GM18873 (cell line): ENCODE data around the gene CTNNA3.

ENCODE experiments used
- ATAC-seq: cut with Tn5 transposase; IDR thresholded peaks from one replicate; pipeline ENCODE4 v1.9.1; 2021; ENCODE audit warnings: mild to moderate bottlenecking, moderate library complexity, moderate number of reproducible peaks; ENCODE audit not compliant: unreplicated experiment, low FRiP score

Gene CTNNA3

DNA sequence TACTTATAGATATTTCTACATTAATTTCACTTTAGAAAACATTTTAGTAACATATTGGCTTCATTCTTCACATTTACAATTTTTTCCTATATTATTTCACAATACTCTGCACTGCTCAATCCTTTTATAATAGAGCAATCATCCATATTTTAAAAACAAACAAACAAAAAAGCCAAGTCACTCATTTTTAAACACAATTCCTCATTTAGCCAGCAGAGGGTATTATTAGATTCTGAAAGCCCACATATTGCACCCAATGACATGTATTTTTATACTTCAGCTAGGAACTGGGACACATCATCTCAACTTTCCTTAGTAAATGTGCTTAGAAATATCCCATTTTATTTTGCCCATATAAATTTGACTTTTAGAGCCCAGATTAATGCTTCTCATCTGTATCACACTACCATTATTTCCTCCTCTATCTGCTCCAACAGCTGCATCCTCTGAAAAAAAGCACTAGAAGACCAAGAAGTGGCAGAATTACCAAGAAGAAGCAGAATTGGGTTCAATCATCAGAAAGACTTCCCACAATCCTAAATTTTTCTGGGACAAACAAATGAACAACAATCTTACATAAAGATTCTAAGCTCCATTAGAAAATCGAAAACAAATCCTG, 29.5 kb downstream of the CTNNA3 start:
- ATAC-seq: no peak

- no peak for ATAC-seq
Observed at GRCh38 chr10:67665491-67665890, 30.5 kb downstream of the CTNNA3 start.

GRCh38 chr10:67664942-67665341, 31.1 kb downstream of the CTNNA3 start:
- no peak for ATAC-seq

- no peak for ATAC-seq
Observed at GRCh38 chr10:67663449-67664087, 32.4 kb downstream of the CTNNA3 start.

DNA sequence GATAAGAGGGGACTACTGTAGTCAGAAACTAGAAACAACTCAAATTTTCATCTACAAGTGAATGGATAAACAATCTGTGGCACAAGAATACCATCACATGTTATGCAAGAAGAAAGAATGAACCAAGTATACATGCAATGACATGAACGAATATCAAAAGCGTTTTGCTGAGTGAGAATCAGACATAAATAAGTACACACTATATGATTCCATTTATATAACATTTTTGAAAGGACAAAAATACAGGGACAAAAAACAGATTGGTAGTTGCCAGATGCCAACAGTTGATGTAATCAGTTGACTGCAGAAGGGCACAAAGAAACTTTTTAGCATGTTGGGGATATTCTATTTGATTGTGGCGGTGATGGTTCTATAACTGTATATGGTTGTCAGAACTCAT, 33.6 kb downstream of the CTNNA3 start:
- ATAC-seq: no peak

DNA sequence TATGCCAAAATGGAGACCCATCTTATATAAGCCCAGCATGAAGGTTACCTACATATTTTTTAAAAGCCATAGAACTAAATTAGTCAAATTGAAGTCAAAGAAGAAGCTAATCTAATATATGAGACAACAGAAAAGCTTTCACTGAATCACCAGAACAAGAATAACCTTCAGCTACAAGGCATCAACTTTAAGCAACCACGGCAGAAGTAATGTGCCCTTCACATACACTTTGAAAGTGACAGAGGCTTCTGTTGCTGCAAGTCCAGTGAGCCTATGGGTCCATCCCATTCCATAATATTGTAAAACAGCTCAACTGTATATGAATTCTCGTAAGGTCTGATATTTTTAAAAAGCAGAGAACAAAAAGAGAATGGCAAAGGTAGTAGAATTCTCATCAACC, 36.5 kb downstream of the CTNNA3 start:
- no peak for ATAC-seq

- no peak for ATAC-seq
Observed at GRCh38 chr10:67657775-67658174, 38.2 kb downstream of the CTNNA3 start.

GRCh38 chr10:67650558-67650957, 45.4 kb downstream of the CTNNA3 start:
- no peak for ATAC-seq

GRCh38 chr10:67648613-67649229, 47.3 kb downstream of the CTNNA3 start:
- no peak for ATAC-seq

- ATAC-seq: no peak
Observed at GRCh38 chr10:67630904-67631303, 65.1 kb downstream of the CTNNA3 start.

- no peak for ATAC-seq
Observed at GRCh38 chr10:67629461-67629971, 66.5 kb downstream of the CTNNA3 start.

DNA sequence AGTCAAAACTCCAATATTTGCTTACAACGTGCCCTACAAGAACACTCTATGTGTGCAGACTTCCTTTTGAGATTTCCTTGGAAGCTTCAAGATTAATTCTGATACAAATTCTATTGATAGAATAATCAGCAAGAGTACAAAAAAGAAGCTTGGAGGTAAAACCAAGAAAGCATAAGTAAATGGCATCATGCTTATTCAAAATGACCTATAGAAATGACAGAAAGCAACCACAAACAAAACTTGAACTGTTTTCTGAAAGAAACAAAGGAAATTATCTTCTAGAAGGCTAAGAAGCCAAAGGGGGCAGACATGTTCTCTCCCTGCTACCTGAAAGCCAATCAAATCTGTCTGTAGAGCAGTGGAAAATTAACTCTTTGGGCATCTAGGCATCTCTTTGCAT, 73.0 kb downstream of the CTNNA3 start:
- no peak for ATAC-seq

DNA sequence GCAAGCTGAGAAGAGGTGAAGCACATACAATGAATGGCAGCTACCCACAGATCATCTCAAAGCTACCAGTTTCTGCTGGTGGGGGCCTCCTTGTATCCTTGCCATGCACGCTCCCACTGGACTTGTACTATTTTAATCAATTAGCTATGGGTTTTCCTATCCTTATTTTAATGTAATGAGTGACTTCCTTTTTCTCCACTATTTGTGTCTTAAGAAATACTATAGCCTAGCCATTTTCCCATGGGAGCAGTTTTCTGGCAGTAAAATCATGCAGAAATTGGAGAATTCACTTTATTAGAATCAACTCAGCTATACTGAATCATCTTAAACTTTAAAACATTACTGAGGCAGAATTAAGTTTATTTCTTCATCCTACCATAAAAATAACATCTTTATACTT, 73.5 kb downstream of the CTNNA3 start:
- ATAC-seq: no peak

DNA sequence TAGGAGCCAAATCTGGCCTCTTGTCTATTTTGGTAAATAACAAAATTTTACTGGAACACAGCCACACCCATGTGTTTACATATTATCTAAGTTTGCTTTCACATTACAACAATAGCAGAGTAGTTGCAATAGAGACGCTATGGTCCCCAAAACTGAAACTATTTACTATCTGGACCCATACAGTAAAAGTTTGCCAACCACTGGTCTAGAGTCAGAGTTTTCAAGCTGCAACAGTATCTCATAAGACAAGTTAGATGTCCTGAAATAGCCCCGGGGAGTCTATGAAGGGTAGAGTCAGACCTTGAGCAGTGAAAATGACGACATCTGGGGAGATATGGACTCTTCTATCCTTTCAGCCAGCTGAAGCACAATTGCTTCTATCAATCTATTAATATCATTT, 74.2 kb downstream of the CTNNA3 start:
- ATAC-seq: no peak

- ATAC-seq: no peak
Observed at GRCh38 chr10:67618116-67618515, 77.9 kb downstream of the CTNNA3 start.

DNA sequence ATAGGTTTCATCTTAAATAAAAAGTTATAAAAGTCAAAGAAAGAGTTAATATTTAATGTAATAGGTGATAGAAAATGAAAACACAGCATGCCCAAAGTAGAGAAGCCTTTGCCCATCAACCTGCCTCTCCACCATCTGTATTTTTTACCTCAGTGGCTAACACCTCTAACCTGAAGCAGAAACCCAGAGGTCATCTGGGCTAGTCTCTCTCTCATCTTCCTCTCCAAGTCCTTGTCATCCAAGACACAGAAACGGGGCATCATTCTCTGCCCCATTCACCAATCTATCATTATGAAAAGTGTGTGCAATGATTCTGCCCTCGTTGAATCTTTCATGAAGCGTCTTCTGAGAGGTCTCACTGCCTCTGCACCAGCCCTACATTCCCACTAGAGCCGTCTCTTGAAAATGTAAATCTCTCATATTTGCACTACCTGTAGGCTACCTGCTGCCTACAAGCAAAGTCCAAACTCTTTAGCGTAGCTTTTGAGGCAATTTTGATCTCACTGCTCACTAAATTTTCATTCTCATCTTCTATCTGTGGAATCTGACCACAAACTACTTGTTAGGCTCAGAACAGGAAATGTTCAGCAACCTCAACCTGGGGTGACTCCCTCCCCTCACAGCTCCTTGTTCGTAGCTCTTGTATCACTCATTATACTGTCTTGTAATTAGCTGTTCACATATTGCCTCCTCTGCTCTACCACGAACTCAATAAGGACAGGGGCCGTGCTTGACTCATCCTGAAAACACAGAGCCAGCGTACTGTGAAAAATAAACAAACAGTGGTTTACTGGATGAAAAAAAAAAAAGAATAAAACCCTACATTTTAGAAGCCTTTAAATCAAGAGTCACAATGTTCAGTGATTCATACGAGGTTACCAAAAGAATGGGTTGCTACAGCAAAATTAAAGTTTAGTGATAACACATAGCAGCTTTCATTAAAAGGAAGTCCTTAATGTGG, 83.1 kb downstream of the CTNNA3 start:
- ATAC-seq: no peak

DNA sequence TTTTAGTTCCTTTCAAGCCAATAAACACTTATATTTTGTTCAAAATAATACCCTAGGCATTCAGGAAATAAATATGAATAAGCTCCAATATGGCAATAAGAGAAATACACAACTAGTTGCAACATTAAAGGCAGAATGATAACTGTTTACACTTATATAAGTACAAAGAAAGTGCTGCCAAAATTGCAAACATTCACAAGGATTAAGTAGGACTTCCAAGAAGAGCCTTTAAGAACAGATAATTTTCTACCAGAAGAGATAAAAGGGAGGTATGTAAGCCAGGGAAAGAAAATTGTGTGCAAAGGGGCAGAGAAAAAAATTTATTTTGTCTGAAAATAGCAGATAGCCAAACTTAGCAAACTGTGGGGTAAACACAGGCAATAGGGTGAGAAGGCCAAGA, 83.8 kb downstream of the CTNNA3 start:
- no peak for ATAC-seq

- ATAC-seq: no peak
Observed at GRCh38 chr10:67609996-67610793, 85.8 kb downstream of the CTNNA3 start.

- ATAC-seq: no peak
Observed at GRCh38 chr10:67608001-67608400, 88.0 kb downstream of the CTNNA3 start.

- no peak for ATAC-seq
Observed at GRCh38 chr10:67607472-67607871, 88.5 kb downstream of the CTNNA3 start.
